NCI-H1417 (cell line): ENCODE data around the gene MYCL.

Experiments used
- DNase-seq, 3 experiments: peaks; one replicate each; lab custom pipeline; 2025; lab: John Stamatoyannopoulos, UW

The MYCL gene

DNA sequence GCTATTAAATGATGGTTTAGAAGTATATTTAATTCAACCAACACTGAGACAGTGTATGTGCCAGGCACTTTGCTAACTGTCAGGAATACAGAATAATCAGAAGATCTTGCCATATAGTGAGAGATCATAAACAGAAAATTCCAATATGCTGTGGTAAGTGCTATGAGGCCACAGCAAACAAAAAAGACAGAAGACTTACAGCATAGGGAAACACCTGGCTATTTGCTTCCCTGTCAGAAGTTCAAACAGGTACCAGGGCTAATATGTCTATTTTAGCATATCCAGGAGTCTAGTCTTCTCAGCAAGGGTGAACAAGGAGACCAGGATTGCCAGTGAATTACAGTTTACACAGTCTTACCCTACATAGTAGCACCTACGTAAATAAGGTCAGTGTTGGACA lies 48.8 kb downstream of the MYCL start:
- peak in 1 of 3 experiments; percentile 40 for DNase-seq

DNA sequence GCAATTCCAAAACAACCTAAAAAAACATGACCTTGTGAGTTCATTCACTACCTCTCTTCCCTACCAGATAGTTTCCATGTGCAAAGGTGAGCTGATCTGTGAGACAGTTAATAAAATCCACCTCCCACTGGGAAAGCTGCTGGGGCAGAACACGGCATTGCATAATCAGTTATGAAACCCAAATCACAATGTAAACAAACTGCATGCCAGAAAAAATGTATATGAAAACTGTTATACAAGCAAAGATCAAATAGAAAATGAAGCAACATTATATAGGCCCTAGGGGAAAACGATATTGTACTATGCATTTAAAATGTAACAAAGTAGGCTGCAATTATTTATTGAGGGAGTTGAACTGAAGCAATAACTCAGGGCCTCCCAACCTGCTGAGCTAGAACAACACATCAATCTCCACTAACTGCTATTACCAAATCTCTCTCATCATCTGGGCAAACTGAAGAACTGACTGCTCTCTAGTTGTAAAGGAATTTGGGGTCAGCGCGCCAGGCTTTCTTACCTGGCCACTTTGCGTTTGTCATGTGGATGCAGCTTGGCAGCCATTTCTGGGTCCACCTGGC lies 49.4 kb downstream of the MYCL start:
- peak; percentile 19 to 90 (median 69) for DNase-seq

DNA sequence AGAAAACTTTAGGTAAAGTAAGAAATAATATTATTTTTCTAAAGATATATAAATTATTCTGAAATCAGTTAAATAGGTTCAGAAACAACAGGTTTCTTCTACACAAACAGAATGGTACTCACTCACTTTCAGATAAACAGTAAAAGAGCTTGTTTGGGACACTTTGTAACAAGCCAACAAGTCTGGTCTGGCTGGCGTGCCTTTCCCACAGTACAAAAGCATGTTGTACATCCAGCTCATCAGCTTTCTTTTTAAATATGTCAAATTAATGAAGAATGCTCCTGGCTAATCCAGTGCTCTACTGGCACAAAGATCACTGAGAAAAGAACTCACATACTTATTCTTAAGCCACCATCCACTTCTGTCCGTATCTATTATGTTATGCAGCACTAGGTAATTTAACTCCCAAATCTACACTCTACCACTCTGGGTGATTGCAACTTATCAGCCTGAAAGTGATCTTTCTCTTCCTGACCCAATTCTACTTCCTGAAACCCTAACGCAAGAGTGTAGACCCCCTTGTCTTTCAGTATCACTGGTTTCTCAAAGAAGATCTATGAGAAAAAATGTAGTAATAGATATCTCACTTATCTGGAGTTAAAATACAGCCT lies 51.0 kb downstream of the MYCL start:
- DNase-seq = no peak

DNA sequence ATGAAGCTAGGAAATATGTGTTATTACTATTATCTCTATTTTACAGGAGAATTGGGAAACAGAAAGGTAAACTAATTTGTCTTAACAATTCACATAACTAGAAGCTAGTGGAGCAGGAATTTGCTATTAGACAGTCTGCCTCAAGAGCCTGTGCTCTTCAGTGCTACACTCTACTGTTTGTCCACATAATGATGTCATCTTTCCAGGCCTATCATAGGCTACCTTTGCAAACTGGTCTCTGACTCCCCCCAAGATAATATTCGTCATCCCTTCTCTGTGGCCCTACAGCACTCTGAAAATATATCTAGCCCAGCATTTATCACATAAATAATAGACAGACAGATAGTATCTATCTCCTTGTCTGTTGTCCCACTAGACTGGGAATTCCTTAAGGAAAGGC lies 52.5 kb downstream of the MYCL start:
- DNase-seq = no peak

DNA sequence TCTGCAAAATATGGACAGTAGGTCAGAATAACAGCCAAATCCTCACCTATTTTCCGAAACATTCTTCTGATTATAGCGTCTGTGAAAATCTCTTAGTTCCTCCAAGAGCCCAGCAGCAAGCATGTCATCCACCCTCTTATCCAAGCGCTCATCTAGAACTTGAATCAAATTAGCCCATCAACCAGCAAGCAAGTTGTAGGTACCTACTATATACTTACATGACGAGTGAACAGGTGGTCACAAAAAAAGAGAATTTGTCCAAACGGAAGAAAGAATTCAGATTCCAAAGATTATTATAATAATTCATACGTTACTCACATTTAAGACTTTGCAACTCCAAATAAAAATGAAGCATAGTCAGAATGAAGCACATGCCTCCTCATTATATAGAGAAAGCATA lies 53.8 kb downstream of the MYCL start:
- peak in 1 of 3 experiments; percentile 38 for DNase-seq

DNA sequence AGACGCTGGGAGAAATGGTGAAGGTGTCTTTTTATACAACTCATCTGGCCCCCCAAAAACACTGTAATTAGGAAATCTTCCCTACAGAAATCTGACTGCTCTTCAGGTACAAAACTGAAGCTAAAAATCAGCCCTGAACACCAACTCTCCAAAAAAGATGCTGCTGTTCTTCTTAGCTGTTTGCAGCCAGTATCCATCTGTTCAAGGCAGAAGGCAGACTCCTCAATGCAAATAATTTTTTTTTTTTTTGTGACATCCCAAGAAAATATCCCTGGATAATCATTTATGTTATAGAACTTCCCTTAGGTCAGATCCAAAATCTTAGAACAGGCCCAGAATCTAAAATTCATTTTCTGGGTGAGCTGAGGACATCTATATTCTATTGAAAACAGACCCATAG lies 54.9 kb downstream of the MYCL start:
- DNase-seq = no peak

DNA sequence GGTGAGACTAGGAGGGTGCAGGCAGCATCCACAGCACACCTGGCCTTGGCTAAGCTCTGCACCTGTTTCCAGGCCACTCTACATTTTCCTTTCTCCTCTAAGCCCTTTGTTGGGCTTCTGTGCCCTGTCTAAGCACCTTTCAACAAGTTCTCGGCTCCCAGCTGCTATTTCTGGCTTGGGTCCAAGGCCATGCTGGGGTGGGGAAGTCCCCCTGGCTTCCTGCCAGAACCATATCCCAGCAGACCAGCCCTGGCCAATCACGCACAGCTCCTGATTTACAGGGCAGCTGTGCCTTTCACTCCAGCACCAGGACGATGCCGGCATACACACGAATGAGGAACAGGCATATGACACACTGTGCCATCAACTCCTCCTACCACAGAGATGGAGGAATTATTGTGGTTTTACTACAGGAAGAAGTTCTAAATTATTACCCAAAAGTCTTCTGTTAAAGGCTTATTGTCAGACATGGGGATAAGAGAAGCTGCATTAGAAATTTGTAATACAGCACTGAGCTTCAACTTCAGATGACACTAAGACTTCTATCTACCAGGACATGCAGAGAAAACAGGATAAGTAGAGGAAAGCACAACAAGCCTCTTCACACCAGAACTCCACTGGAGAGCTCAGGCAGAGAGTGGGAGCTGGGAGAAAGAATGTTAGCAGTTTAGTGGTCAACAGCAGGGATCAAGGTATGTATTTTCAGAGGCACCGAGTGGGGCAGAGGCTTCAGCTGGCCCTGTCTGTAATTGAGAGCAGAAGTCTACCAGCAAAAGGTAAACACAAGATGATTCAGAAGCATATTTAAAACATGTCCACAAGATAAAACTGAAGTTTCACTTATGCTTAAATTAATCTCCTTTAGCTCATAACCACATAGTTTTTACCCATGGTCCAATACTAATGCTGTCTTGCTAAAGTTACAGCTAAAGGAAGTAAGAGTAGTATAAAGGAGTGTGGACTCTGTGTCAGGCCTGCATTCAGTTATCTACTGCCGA lies 55.8 kb downstream of the MYCL start:
- peak; percentile 94 to 99 (median 98) for DNase-seq
